A549 treated with Mapracorat at 1 μM for 4 hours (cell line): Measurements from ENCODE around the gene ADRA2C. TPM values are rescaled to one million over a fixed set of nuclear protein-coding genes. Genes with fewer than 3 reads are reported as not detected.

ENCODE experiments used
- total RNA-seq: library from RNA; stranded (reverse); fragments of 200-300 nt; extraction: Qiagen RNA extraction; gene quantifications from 5 replicates; pipeline ENCODE4 v1.2.3, GENCODE V29; 2022

The ADRA2C gene
- total RNA-seq: 6.1 to 12.2 TPM (median 11.8 TPM) in 5 replicates

DNA sequence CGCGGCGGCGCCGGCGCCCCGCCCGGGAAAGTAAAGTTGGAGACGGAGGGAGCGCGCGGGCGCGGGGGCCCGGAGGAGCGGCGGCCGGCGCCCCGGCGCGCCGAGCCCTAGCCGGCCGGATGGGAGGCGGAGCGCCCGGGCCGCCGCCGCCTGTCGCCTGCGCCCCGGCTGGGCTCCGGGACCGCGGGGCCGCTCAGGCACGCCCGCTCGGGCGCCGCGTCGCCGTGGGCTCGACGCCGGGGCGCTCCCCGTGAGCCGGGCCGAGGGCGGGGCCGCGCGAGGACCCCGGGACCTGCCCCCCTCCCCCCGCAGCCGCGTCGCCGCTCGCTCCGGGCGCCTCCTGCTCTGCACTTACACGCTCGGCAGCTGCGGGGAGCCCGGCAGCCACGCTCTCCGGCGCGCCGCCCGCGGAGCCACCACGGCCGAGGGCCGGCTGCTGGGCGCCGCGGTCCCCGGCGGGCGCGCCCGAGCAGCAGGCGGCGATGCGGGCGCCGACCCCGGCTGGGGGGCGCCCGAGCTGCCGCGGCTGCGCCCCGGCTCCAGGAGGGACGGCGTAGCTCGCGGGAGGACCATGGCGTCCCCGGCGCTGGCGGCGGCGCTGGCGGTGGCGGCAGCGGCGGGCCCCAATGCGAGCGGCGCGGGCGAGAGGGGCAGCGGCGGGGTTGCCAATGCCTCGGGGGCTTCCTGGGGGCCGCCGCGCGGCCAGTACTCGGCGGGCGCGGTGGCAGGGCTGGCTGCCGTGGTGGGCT, at the start of gene ADRA2C:
Gene ADRA2C (plus strand): TSS at position 350 of the 749 bp plus-strand sequence. CDS start 222 bp downstream, at position 572.

Other genes with a start within 250 kb of the ADRA2C start
- gene LRPAP1, start 234.0 kb upstream of the ADRA2C start, total RNA-seq: 108 to 137 TPM (median 128 TPM) in 5 replicates